ENCODE measurements around the gene PDE11A.
"Not testable (repeated sequence)": the region's sequence is repeated elsewhere in the genome, so short reads cannot be mapped to it uniquely, and the experiment has no call there.

The PDE11A gene

GRCh38 chr2:178008636-178009289 lies 63.8 kb downstream of the PDE11A start:
- no peak for DNase-seq

DNA sequence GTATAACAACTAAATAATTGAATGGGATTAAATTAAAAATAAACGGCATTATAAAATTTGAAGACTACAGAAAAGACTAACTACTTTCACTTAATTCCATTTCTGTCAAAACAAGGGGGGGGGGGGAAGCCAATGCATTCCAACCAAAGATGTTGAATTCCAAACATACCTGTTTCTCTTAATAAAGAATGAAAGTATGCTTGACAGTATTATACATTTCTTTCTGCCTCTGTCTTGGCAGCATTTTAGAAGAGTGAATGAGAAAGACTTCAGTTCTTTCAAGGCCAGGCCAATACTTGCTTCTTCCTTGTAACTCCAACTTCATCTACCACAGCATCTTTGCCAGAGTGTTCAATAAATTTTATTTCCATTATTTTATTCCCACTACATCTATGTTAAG lies 65.9 kb downstream of the PDE11A start:
- DNase-seq: no peak

GRCh38 chr2:178005756-178006155 lies 66.8 kb downstream of the PDE11A start:
- no peak for DNase-seq

- DNase-seq: no peak
Observed at GRCh38 chr2:178002038-178002437, 70.5 kb downstream of the PDE11A start.

- DNase-seq: no peak
Observed at GRCh38 chr2:177998996-177999395, 73.6 kb downstream of the PDE11A start.

- no peak for DNase-seq
Observed at GRCh38 chr2:177998006-177998405, 74.6 kb downstream of the PDE11A start.

GRCh38 chr2:177992992-177993391 lies 79.6 kb downstream of the PDE11A start:
- DNase-seq: no peak

DNA sequence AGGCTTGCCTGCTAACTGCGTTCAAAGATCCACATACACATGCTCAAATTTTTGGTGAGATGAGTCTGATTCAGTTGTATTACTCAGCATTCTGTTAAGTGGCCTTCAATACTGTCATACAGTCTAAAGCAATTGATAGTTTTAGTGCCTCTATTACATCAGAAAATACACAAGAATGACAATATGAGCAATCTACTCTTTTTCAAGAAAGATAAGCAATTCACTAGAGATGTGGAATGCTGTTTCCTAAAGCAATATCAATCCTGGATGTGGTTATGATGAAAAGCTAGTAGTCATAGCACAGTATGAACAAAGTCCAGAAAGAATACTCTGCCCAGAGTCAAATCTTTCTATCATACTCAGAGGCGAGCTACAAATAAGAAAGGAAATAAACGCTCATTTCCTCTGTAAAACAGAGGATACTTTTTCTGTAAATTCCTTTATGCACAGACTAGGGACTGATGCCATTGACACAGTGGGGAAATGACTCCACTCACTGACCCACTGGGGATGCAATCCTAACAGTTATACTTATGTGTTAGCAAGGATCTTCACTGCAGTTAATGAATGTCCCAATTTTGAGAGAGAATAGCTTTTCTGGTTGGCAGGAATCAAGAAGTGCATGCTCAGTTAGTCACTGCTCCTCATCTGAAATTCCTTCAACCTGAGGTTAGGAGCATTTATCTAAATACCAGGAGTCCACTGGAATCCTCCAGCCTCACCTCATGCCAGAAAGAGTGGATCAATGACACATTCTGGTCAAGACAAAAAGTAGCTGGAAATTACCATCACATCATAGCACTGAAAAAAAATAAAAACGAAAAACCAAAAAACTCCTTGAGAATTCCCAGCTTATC lies 83.3 kb downstream of the PDE11A start:
- DNase-seq: no peak

GRCh38 chr2:177984749-177985148 lies 87.8 kb downstream of the PDE11A start:
- DNase-seq: peak in 1 of 5 experiments; percentile 32

GRCh38 chr2:177983183-177983788 lies 89.3 kb downstream of the PDE11A start:
- peak in 1 of 5 experiments; percentile 36 for DNase-seq

GRCh38 chr2:177972782-177973181 lies 99.8 kb downstream of the PDE11A start:
- no peak for DNase-seq

- no peak for DNase-seq
Observed at GRCh38 chr2:177972123-177972522, 100.5 kb downstream of the PDE11A start.

DNA sequence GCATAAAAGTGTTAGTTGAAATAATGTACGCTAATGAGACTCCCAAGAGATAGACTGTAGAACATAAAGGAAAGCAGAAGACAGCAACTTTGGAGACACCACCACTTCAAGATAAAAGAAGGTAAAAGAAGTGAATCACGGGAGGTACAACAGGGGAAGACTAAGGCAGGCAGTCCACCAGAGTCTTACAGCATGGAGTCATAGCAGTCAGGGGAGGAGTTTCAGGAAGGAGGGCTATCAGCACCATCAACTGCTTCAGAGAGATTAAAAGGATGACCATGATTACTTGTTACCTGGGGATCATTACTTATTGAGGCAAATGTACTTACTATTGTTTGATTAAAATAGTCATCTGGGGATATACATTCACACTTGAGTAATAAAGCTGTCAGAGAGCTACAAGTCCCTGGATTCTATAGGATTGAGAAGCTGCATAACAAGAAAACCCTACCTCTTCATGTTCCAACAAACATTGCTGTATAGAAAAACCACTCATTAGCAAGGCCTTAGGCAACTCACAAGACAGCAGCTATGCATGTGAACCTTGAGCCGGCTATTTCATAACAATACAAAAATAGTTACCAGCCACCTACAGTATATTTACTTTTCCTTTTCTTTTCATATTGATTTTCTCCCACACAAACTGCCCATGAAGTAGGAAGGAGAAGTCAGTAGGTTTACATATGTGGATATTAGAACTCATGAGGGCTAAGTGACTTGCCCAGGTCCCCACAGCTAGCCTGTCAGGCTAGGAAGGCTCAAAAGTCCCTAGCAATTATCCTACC lies 101.7 kb downstream of the PDE11A start:
- DNase-seq: no peak

GRCh38 chr2:177964892-177965291 lies 107.7 kb downstream of the PDE11A start:
- no peak for DNase-seq

GRCh38 chr2:177952151-177952550 lies 120.4 kb downstream of the PDE11A start:
- DNase-seq: no peak

GRCh38 chr2:177947598-177947997 lies 125.0 kb downstream of the PDE11A start:
- DNase-seq: not testable (repeated sequence)

DNA sequence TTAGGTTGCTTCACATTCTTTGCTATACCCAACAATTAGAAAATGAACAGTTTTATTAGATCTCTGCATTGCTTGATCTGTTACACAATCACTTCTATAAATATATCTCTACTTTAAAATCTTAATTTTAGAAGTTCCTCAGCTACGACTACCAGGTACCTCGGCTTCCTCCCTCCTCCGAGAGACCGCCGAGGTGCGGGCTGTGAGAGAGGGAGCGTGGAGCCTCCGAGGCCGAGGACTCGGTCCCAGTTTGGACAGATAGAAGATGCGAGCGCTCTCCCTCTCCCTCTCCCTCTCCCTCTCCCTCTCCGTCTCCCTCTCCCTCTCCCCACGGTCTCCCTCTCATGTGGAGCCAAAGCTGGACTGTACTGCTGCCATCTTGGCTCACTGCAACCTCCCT lies 128.0 kb downstream of the PDE11A start:
- not testable (repeated sequence) for DNase-seq

GRCh38 chr2:177942731-177943130 lies 129.8 kb downstream of the PDE11A start:
- no peak for DNase-seq

DNA sequence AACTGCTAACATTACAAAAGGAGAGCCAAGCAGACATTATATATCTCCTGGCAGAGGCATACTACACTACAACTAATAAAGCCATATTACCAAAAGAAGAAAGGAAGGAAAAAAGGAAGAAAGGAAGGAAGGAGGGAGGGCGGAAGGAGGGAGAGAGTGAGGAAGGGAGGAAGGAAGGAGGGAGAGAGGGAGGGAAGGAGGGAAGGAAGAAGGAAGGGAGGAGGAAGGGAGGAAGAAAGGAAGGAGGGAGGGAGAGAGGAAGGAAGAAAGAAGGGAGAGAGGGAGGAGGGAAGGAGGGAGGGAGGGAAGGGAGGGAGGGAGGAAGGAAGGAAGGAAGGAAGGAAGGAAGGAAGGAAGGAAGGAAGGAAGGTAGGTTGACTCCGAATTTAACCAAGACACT lies 133.4 kb downstream of the PDE11A start:
- DNase-seq: no peak

- DNase-seq: no peak
Observed at GRCh38 chr2:177930916-177931315, 141.7 kb downstream of the PDE11A start.

DNA sequence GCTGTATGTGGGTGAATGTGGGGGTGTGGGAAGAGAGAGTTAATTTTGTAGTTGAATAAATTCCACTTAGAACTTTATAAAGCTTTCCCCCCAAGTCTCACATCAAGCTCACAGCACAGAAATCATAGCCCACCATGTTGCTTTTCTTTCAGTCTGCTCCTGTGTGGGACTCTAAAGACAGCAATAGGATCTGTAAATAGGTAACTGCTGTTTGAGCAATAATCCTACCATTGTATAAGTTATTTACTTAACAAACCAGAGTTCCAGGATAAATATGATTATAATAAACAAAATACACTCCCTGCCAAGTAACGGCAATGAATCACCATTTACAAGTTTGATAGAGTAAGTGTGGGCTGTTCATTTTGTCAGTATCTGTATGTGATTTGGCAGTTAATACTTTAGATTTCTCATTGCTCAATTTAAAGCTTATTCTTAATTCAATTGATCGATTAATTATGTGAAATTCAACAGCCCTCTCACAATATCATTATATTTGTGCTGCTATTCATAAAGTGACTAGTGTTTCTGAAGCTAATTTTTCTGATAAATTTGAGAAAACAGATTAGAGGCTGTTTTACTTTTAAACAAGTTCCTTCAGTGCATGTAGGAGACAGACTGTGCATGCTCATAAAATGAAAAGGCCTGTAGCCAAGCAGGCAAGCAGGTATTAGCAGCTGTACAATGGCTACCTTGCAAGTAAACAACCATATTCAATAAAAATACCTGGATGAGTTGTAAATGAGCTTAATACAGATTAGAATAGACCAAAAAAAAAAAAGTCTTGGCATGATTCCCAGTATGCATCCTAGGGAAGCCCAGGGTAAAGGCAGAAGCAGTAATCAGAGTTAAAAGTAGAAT lies 142.7 kb downstream of the PDE11A start:
- DNase-seq: no peak

DNA sequence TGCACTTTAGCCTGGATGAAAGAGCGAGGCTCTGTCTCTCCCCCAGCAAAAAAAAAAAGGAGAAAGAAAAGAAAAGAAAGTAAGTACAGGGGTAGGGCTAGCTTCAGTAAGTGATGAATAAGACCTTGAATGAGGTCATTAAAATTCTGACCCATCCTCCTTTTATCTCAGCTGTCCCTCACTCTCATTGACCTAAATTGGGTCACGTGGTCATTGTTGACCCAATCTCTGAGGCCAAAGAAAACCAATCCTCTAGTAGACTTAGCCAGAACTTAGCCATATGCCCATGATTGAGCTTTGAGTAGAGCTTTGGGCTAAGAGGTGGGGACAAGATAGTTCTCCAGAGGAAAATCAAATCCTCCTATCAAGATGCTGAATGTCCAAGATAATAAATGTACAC lies 149.3 kb downstream of the PDE11A start:
- DNase-seq: no peak

All from T-helper 2 cell (primary cell).